ENCODE results near the gene ZNF430. TPM values are rescaled to one million over a fixed set of nuclear protein-coding genes. Genes with fewer than 3 reads are reported as not detected.

Gene ZNF430
- total RNA-seq, 2 donors from 2014 or later = 11.9 to 19.3 TPM

- TF ChIP-seq CTCF (IDR thresholded peaks at IDR 0.05) = no peak
- no peak overlapping the region for H3K4me3 ChIP-seq
- no peak for DNase-seq (ENCODE audit: low spot score)
- no peaks in the 10 kb centered on the region for H3K9me3 ChIP-seq
- no peaks in the 10 kb centered on the region for H3K27me3 ChIP-seq (replicated peaks; ENCODE audit: insufficient read depth)
- no peaks in the 10 kb centered on the region for H3K36me3 ChIP-seq
- ATAC-seq (ENCODE audit: insufficient number of reproducible peaks, low FRiP score, low read depth) = no peak
- no peaks in the 10 kb centered on the region for H3K4me1 ChIP-seq (ENCODE audit: control insufficient read depth in 1 of 2, low read depth in 2 of 2)
- no peak overlapping the region for H3K27ac ChIP-seq
These were observed 74.0 kb downstream of the ZNF430 start for GRCh38 chr19:21094347-21095025.

GRCh38 chr19:21098291-21098690 is 77.8 kb downstream of the ZNF430 start:
- ATAC-seq (ENCODE audit: insufficient number of reproducible peaks, low FRiP score, low read depth) = no peak
- Histone ChIP-seq H3K27ac (no peak overlapping the region), H3K27me3 (replicated peaks; ENCODE audit: insufficient read depth) (no peaks in the 10 kb centered on the region), H3K36me3 (no peaks in the 10 kb centered on the region), H3K9me3 (no peaks in the 10 kb centered on the region), H3K4me3 (no peak overlapping the region), H3K4me1 (ENCODE audit: control insufficient read depth in 1 of 2, low read depth in 2 of 2) (no peaks in the 10 kb centered on the region)
- TF ChIP-seq CTCF (IDR thresholded peaks at IDR 0.05) = no peak
- DNase-seq (ENCODE audit: low spot score) = no peak

- no peaks in the 10 kb centered on the region for H3K27me3 ChIP-seq (replicated peaks; ENCODE audit: insufficient read depth)
- H3K4me1 ChIP-seq (ENCODE audit: control insufficient read depth in 1 of 2, low read depth in 2 of 2) = no peaks in the 10 kb centered on the region
- ATAC-seq (ENCODE audit: insufficient number of reproducible peaks, low FRiP score, low read depth) (no peak), DNase-seq (ENCODE audit: low spot score) (no peak)
- no peak overlapping the region for H3K4me3 ChIP-seq
- H3K9me3 ChIP-seq = no peaks in the 10 kb centered on the region
- H3K27ac ChIP-seq = no peak overlapping the region
- no peaks in the 10 kb centered on the region for H3K36me3 ChIP-seq
- TF ChIP-seq CTCF (IDR thresholded peaks at IDR 0.05) = no peak
These were observed 81.2 kb downstream of the ZNF430 start for GRCh38 chr19:21101521-21102242.

GRCh38 chr19:21109116-21109515 is 88.7 kb downstream of the ZNF430 start:
- Histone ChIP-seq H3K4me1 (ENCODE audit: control insufficient read depth in 1 of 2, low read depth in 2 of 2) (no peaks in the 10 kb centered on the region), H3K36me3 (no peaks in the 10 kb centered on the region), H3K27me3 (replicated peaks; ENCODE audit: insufficient read depth) (no peaks in the 10 kb centered on the region), H3K9me3 (peaks cover 8% of the 10 kb centered on the region), H3K27ac (no peak overlapping the region), H3K4me3 (no peak overlapping the region)
- TF ChIP-seq CTCF (IDR thresholded peaks at IDR 0.05) = no peak
- ATAC-seq (ENCODE audit: insufficient number of reproducible peaks, low FRiP score, low read depth) (no peak), DNase-seq (ENCODE audit: low spot score) (no peak)

Other genes starting within 250 kb of the ZNF430 start
- gene ZNF66, start 244.4 kb upstream of the ZNF430 start, total RNA-seq = 1 to 10 TPM in 1 of 2 donors, under 1 TPM in 1; 0.41 to 5.7 TPM
- 10 to 100 TPM in 1 of 2 donors, 1 to 10 TPM in 1; 3.0 to 10.2 TPM for gene ZNF85, start 97.4 kb upstream of the ZNF430 start, total RNA-seq
- 10 to 100 TPM in 1 of 2 donors, 1 to 10 TPM in 1; 2.6 to 15.2 TPM for gene ZNF714, start 61.5 kb downstream of the ZNF430 start, total RNA-seq
- 10 to 100 TPM in 1 of 2 donors, 1 to 10 TPM in 1; 3.9 to 15.9 TPM for gene ZNF431, start 121.4 kb downstream of the ZNF430 start, total RNA-seq

Measured in thoracic aorta (tissue), 2 donors.